ENCODE data around the gene KCNC4.

GRCh38 chr1:110218137-110218536 is 8.0 kb downstream of the KCNC4 start:
- TF ChIP-seq GATA3 (IDR thresholded peaks at IDR 0.05; ENCODE audit: low read depth, low read length): no peak
- no peak for TF ChIP-seq GATA2 (IDR thresholded peaks at IDR 0.05; ENCODE audit: low read depth, low read length)
